Spleen (tissue), 7 donors: ENCODE measurements around the gene DUS1L.

Source experiments
- CTCF ChIP-seq, 11 experiments: fragments of 200-600 bp in 7 of 11; fragments of 450-650 bp in 4 of 11; sonication (generic) in 4 of 11; IDR thresholded peaks in 8 of 11; conservative IDR thresholded peaks in 3 of 11; 1 replicate in 7 of 11; 2 replicates in 4 of 11; pipeline versions ENCODE4 v1.4.0 to v1.8.0; 2016 to 2021; ENCODE audit warnings: antibody characterized with exemption in 11 of 11, inconsistent platforms in 4 of 11, mild to moderate bottlenecking in 1 of 11
- POLR2A ChIP-seq, 3 donors: fragments of 450-650 bp; IDR thresholded peaks; one replicate each; pipeline ENCODE4 v1.5.1; 2017; ENCODE audit warnings: antibody characterized with exemption in 3 of 3, mild to moderate bottlenecking in 1 of 3
- POLR2AphosphoS5 ChIP-seq, 3 donors: sonication (generic); formaldehyde crosslinking; IDR thresholded peaks; one replicate each; pipeline ENCODE4 v1.5.1; 2017; ENCODE audit warnings: antibody characterized with exemption in 3 of 3
- donor health status: DM: no; HTN: no; CAD: no; lungs with moderate emphysema.
- donor health status: DM: no; HTN: no; CAD: no.
- donor health status: DM: no; HTN: no; CAD: no.

DNA sequence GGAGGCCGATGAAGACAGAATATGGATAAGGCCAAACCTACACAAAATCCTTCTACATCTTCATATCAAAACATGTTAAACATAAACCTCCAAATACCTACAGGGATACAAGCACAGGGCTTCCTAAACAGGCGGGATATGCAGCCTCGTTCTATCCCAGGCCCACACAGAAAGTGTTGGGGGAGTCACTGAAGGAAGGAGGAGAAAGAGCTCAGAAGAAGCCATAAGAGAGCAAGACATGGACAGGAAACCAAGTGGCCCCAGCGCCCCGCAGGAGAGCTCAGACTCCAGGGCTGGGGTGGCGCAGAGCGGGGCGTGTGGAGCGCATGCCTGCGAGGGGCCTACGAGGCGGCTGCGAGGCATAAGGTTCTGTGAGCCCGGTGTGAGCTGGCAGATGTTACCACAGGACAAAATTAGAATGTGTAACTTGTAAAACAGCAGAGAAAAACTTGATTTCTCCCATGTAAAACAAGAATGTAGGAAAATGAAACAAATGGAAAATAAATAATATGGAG is 43.4 kb upstream of the DUS1L start:
- TF ChIP-seq CTCF (IDR thresholded peaks at IDR 0.05 in 8 of 11, conservative IDR thresholded peaks at IDR 0.05 in 3 of 11) = no peak
- TF ChIP-seq POLR2A (IDR thresholded peaks at IDR 0.05) = no peak
- TF ChIP-seq POLR2AphosphoS5 (IDR thresholded peaks at IDR 0.05) = no peak
